GM19324 (cell line): ENCODE results near the gene MAP4K5.

Experiments used
- ATAC-seq: cut with Tn5 transposase; IDR thresholded peaks from one replicate; pipeline ENCODE4 v1.9.1; 2021; ENCODE audit warnings: mild to moderate bottlenecking, moderate library complexity; ENCODE audit not compliant: unreplicated experiment, low FRiP score

Gene MAP4K5

GRCh38 chr14:50488521-50488920, 43.8 kb downstream of the MAP4K5 start:
- ATAC-seq: no peak

GRCh38 chr14:50479041-50479440, 53.3 kb downstream of the MAP4K5 start:
- ATAC-seq: no peak

GRCh38 chr14:50477760-50478159, 54.6 kb downstream of the MAP4K5 start:
- ATAC-seq: no peak

GRCh38 chr14:50476134-50476533, 56.2 kb downstream of the MAP4K5 start:
- ATAC-seq: no peak

GRCh38 chr14:50475460-50475859, 56.9 kb downstream of the MAP4K5 start:
- no peak for ATAC-seq

- no peak for ATAC-seq
Measured at GRCh38 chr14:50471838-50472465, 60.4 kb downstream of the MAP4K5 start.

- ATAC-seq: no peak
Measured at GRCh38 chr14:50469982-50470381, 62.4 kb downstream of the MAP4K5 start.

- ATAC-seq: no peak
Measured at GRCh38 chr14:50462111-50462510, 70.3 kb downstream of the MAP4K5 start.

GRCh38 chr14:50453869-50454268, 78.5 kb downstream of the MAP4K5 start:
- ATAC-seq: no peak

GRCh38 chr14:50452979-50453705, 79.2 kb downstream of the MAP4K5 start:
- ATAC-seq: no peak

GRCh38 chr14:50452296-50452695, 80.1 kb downstream of the MAP4K5 start:
- no peak for ATAC-seq

GRCh38 chr14:50451854-50452253, 80.5 kb downstream of the MAP4K5 start:
- ATAC-seq: no peak

- no peak for ATAC-seq
Measured at GRCh38 chr14:50447461-50447860, 84.9 kb downstream of the MAP4K5 start.

- no peak for ATAC-seq
Measured at GRCh38 chr14:50434528-50434927, 97.8 kb downstream of the MAP4K5 start.

GRCh38 chr14:50432131-50432530, 100.2 kb downstream of the MAP4K5 start:
- no peak for ATAC-seq

GRCh38 chr14:50425816-50426215, 106.6 kb downstream of the MAP4K5 start:
- no peak for ATAC-seq

- no peak for ATAC-seq
Measured at GRCh38 chr14:50425105-50425504, 107.3 kb downstream of the MAP4K5 start.

- ATAC-seq: no peak
Measured at GRCh38 chr14:50423529-50423928, 108.8 kb downstream of the MAP4K5 start.

GRCh38 chr14:50421499-50421898, 110.9 kb downstream of the MAP4K5 start:
- no peak for ATAC-seq

- no peak for ATAC-seq
Measured at GRCh38 chr14:50417853-50418252, 114.5 kb downstream of the MAP4K5 start.

GRCh38 chr14:50410921-50411320, 121.4 kb downstream of the MAP4K5 start:
- no peak for ATAC-seq

GRCh38 chr14:50410071-50410470, 122.3 kb downstream of the MAP4K5 start:
- ATAC-seq: no peak
